Stomach (tissue), 9 donors: ENCODE data around the gene NOTCH3. TPM values are rescaled to one million over a fixed set of nuclear protein-coding genes. Genes with fewer than 3 reads are reported as not detected.

Experiments used
- DNase-seq, 2 donors: peaks; one replicate each; pipeline versions ENCODE4 v3.0.0 to v3.0.0-alpha.2; 2013 to 2019
- H3K27ac ChIP-seq, 5 donors: fragments of 200-600 bp in 4 of 5; sonication (generic) in 4 of 5; one replicate each; pipeline ENCODE4 v1.5.1; 2013 to 2019; ENCODE audit warnings: mild to moderate bottlenecking in 1 of 5, moderate library complexity in 1 of 5
- H3K27me3 ChIP-seq, 3 donors: fragments of 200-600 bp; sonication (generic); one replicate each; pipeline ENCODE4 v1.5.1; 2017 to 2019; ENCODE audit warnings: mixed run types in 1 of 3
- H3K36me3 ChIP-seq, 4 donors: fragments of 200-600 bp; sonication (generic); 1 replicate in 3 of 4; 2 replicates in 1 of 4; pipeline ENCODE4 v1.5.1; 2016 to 2019
- H3K4me1 ChIP-seq, 4 donors: fragments of 200-600 bp; sonication (generic); one replicate each; pipeline ENCODE4 v1.5.1; 2016 to 2019
- H3K4me3 ChIP-seq, 4 donors: fragments of 200-600 bp; sonication (generic) in 3 of 4; one replicate each; pipeline ENCODE4 v1.5.1; 2016 to 2019; ENCODE audit warnings: mild to moderate bottlenecking in 1 of 4
- H3K9me3 ChIP-seq, 4 donors: fragments of 200-600 bp; sonication (generic); one replicate each; pipeline ENCODE4 v1.5.1; 2016 to 2019
- EP300 ChIP-seq: sonication (generic); formaldehyde crosslinking; IDR thresholded peaks from one replicate; pipeline ENCODE4 v1.6.1; 2017; ENCODE audit warnings: antibody characterized with exemption
- POLR2A ChIP-seq, 4 donors: fragments of 450-650 bp; IDR thresholded peaks; one replicate each; pipeline ENCODE4 v1.6.1; 2016; ENCODE audit warnings: antibody characterized with exemption in 4 of 4, control low read depth in 2 of 4, mild to moderate bottlenecking in 1 of 4, moderate library complexity in 1 of 4
- POLR2AphosphoS5 ChIP-seq, 3 donors: sonication (generic); formaldehyde crosslinking; IDR thresholded peaks; one replicate each; pipeline ENCODE4 v1.6.1; 2016; ENCODE audit warnings: antibody characterized with exemption in 3 of 3
- WGBS, 5 donors: extraction: QIAGEN DNeasy Blood & Tissue Kit in 3 of 5; methylation state at CpG; one replicate each; pipeline versions ENCODE4 v1.1.5 to v1.1.7; 2013 to 2018; 5-methylcytosine and 5-hydroxymethylcytosine counted together
- intact Hi-C: fragments of 100-400 bp; cut with DNase I; formaldehyde crosslinking; loops from one replicate; pipeline ENCODE4 v1.15.1; 2023; ENCODE audit warnings: low total_unique reads
- polyA plus RNA-seq, 3 donors: library from polyadenylated mRNA; stranded (reverse); fragments of 200-250 nt; gene quantifications; one replicate each; pipeline ENCODE4 v1.2.3, GENCODE V29; 2013
- total RNA-seq, 5 donors: library from RNA; depleted of rRNA; stranded (reverse); fragments of >200 nt; gene quantifications; one replicate each; pipeline versions ENCODE4 v1.1.0 to v1.2.3, GENCODE V29; 2014 to 2016
- TF ChIP-seq, protein P1 (sequence below), 7 experiments: fragments of 450-650 bp in 4 of 7; fragments of 200-600 bp in 3 of 7; sonication (generic) in 3 of 7; IDR thresholded peaks; one replicate each; pipeline ENCODE4 v1.5.1; 2016 to 2019; ENCODE audit warnings: antibody characterized with exemption in 7 of 7, control low read depth in 2 of 7, mild to moderate bottlenecking in 1 of 7
- donor health status: healthy with polysubstance abuse.
- donor health status: Bipolar disorder and iron deficiency.
- donor health status: healthy.

Gene NOTCH3
- total and polyA plus RNA-seq, 8 donors: 1.2 to 54.5 (median 22.8) TPM

DNA sequence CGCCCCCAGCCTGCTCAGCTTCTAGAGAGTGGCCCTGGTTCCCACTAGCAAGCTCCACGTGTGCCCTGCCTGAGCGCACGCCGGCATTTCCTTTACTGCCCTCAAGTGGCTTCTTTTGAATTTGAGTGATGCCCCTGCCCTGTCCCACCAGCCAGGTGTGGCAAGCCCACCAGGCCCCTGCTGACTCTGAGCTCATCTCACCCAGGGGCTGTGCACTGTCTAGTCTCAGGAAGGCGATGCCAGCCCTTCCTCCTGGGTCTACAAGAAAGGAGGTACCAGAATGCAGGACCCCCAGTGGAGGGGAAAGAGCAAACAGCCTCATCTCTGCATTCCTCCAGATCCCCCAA lies 48.7 kb upstream of the NOTCH3 start:
- TF ChIP-seq POLR2A (IDR thresholded peaks at IDR 0.05): no peak
- TF ChIP-seq, protein P1, sequence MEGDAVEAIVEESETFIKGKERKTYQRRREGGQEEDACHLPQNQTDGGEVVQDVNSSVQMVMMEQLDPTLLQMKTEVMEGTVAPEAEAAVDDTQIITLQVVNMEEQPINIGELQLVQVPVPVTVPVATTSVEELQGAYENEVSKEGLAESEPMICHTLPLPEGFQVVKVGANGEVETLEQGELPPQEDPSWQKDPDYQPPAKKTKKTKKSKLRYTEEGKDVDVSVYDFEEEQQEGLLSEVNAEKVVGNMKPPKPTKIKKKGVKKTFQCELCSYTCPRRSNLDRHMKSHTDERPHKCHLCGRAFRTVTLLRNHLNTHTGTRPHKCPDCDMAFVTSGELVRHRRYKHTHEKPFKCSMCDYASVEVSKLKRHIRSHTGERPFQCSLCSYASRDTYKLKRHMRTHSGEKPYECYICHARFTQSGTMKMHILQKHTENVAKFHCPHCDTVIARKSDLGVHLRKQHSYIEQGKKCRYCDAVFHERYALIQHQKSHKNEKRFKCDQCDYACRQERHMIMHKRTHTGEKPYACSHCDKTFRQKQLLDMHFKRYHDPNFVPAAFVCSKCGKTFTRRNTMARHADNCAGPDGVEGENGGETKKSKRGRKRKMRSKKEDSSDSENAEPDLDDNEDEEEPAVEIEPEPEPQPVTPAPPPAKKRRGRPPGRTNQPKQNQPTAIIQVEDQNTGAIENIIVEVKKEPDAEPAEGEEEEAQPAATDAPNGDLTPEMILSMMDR (IDR thresholded peaks at IDR 0.05): no peak
- TF ChIP-seq POLR2AphosphoS5 (IDR thresholded peaks at IDR 0.05): no peak
- TF ChIP-seq EP300: no peak
- peak overlapping the region; percentile 63 to 91 (median 87) for H3K27ac ChIP-seq

DNA sequence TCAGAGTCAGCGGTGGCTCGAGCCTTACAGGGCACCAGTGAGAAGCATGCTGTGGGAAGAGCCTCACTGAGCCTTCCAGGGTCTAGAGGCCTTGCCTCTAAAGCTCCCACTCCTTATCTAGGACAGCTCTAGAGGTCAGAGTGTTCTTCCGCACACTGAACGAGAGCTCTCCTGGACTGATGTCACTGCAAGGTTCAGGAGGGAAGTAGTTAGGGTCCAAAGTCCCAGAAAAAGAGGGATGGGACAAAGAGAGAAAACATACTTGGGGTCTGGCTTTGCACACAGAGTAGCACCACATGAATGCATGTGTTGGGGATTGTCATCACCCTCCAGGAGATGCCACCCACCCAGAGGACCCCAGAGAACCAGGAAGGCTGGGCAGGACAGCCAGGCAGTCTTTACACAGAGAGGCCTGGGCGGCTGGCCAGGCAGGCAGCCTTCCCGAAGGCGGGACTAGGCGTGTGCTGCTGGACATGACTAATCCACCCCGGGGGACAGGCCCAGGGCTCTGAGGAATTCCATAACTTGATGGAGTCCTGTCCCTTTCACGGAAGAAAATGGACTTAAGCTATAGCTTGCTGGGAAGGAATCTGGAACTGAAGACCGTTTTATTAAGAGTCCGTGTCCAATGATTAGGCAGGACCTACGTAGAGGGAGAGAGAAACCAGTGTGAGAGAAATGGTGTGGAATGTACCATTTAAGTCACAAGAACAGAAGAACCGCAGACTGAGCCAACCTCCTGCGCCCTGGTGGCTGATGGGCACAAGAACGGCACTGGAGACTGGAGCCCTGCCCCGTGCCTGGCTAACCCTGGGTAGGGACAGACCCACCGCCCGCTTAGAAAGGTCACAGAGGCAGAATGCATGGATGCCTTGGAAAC lies 48.1 kb upstream of the NOTCH3 start:
- 40 to 54% (median 47%) methylated on average over 19 of the region's 19 CpGs for WGBS, 5 donors
- TF ChIP-seq, protein P1 (IDR thresholded peaks at IDR 0.05): no peak
- TF ChIP-seq EP300 (no peak), POLR2AphosphoS5 (IDR thresholded peaks at IDR 0.05) (peak in 1 of 3 donors; percentile 57), POLR2A (IDR thresholded peaks at IDR 0.05) (no peak)
- Histone ChIP-seq H3K4me3 (no peak overlapping the region), H3K36me3 (peaks cover 46 to 94% (median 88%) of the 10 kb centered on the region in 4 donors), H3K27ac (peak overlapping the region; percentile 63 to 91 (median 87)), H3K27me3 (no peaks in the 10 kb centered on the region), H3K4me1 (peaks cover 60 to 84% (median 75%) of the 10 kb centered on the region in 4 donors), H3K9me3 (no peaks in the 10 kb centered on the region)
- DNase-seq: peak; percentile 76 to 81
- intact Hi-C loops: no loop called here

More for the DNA sequence above, 48.7 kb upstream of the NOTCH3 start:
- H3K4me1 ChIP-seq: peaks cover 60 to 86% (median 76%) of the 10 kb centered on the region in 4 donors
- no peaks in the 10 kb centered on the region for H3K9me3 ChIP-seq
- no peak overlapping the region for H3K4me3 ChIP-seq
- H3K36me3 ChIP-seq: peaks cover 46 to 94% (median 88%) of the 10 kb centered on the region in 4 donors
- no peak for DNase-seq
- H3K27me3 ChIP-seq: no peaks in the 10 kb centered on the region
- 52 to 82% (median 78%) methylated on average over 6 of the region's 6 CpGs for WGBS, 5 donors
- intact Hi-C loops: no loop called here

DNA sequence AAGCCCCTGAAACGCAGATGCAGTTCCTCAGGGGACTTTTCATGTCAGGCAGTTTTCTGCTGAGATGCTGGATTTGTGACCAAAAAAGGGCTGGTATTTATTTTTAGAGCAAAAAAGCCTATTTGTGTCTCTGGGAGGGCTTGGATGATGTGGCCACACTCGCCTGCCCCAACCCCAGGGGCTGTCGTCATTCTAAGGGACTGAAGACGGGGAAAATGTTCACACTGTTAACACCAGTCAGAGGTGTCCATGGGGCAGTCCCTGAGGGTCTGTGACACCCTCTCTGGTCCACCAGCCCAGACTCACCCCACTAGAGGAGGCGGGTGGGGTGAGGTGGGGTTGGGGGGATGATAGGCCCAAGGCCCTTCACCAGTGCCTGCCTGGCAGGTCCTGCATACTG lies 47.3 kb upstream of the NOTCH3 start:
- Histone ChIP-seq H3K36me3 (peaks cover 46 to 94% (median 88%) of the 10 kb centered on the region in 4 donors), H3K27me3 (no peaks in the 10 kb centered on the region), H3K4me3 (no peak overlapping the region), H3K4me1 (peaks cover 60 to 77% (median 67%) of the 10 kb centered on the region in 4 donors), H3K27ac (peak overlapping the region; percentile 63 to 91 (median 87)), H3K9me3 (no peaks in the 10 kb centered on the region)
- TF ChIP-seq EP300: no peak
- no peak for TF ChIP-seq POLR2A (IDR thresholded peaks at IDR 0.05)
- TF ChIP-seq, protein P1 (IDR thresholded peaks at IDR 0.05): no peak
- TF ChIP-seq POLR2AphosphoS5 (IDR thresholded peaks at IDR 0.05): peak in 1 of 3 donors; percentile 20
- peak in 1 of 2 donors; percentile 41 for DNase-seq
- 73 to 82% (median 77%) methylated on average over 5 of the region's 5 CpGs for WGBS, 5 donors
- intact Hi-C loops: no loop called here

DNA sequence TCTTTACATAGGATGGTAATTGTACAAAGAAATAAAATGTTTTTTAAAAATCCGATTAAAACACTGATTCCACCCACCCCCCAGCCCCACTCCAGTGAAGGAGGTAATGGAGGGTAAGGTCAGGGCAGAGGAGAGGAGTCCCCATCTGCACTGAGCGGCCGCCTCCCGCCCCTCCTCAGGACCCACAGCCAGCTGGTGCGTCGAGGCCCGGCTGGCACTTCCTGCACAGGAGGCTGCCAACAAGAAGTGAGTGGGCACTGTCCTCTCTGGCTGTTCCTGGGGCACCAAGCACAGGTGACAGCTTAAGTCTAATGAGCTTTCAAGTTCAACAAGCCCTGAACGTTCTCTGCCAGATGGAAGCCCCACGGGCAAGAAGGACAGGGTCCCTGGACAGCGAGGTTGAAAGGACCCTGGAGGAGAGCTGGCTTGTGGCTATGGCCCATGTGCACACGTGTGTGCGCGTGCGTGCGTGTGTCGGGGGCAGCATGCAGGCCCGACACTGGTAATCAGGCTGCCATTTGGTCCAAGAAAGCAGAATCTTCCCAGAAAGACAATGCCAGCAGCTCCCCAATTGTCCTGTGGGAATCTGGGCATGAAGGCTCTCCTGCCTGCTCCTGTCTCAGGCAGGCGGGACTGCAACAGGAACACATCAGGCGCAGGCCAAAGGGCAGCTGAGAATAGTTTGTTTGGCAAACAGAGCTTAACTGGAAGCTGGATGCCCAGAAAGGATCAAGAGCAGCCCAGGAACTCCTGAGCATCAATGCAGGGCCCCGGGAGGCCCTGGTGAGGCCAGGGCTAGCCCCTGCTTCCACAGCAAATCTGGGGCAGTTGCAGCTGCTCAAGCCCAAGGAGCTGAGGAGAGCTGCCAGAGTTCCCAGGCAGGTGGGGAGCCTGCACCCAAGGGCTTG lies 46.6 kb upstream of the NOTCH3 start:
- Histone ChIP-seq H3K36me3 (peaks cover 44 to 93% (median 88%) of the 10 kb centered on the region in 4 donors), H3K27me3 (no peaks in the 10 kb centered on the region), H3K27ac (peak overlapping the region; percentile 31 to 91 (median 87)), H3K4me1 (peaks cover 54 to 70% (median 60%) of the 10 kb centered on the region in 4 donors), H3K4me3 (no peak overlapping the region), H3K9me3 (no peaks in the 10 kb centered on the region)
- TF ChIP-seq, protein P1 (IDR thresholded peaks at IDR 0.05): no peak
- TF ChIP-seq EP300 (no peak), POLR2AphosphoS5 (IDR thresholded peaks at IDR 0.05) (peak in 1 of 3 donors; percentile 22), POLR2A (IDR thresholded peaks at IDR 0.05) (no peak)
- 61 to 75% (median 70%) methylated on average over 18 to 20 of the region's 20 CpGs for WGBS, 5 donors
- DNase-seq: no peak
- intact Hi-C loops: no loop called here
